Adrenal gland (tissue), 12 donors: ENCODE results near the gene C2CD3. TPM values are rescaled to one million over a fixed set of nuclear protein-coding genes. Genes with fewer than 3 reads are reported as not detected.

Source experiments
- DNase-seq, 7 donors: peaks; one replicate each; pipeline ENCODE4 v3.0.0-alpha.2; 2019 to 2020
- H3K27ac ChIP-seq, 5 donors: fragments of 200-600 bp; sonication (generic) in 4 of 5; 1 replicate in 3 of 5; 2 replicates in 2 of 5; pipeline versions ENCODE4 v1.5.1 to v1.8.0; 2016 to 2020; ENCODE audit warnings: mild to moderate bottlenecking in 1 of 5
- H3K27me3 ChIP-seq: fragments of 200-600 bp; 2 replicates; pipeline ENCODE4 v1.8.0; 2021
- H3K36me3 ChIP-seq, 2 donors: fragments of 200-600 bp; replicated peaks in 1 of 2; 1 replicate in 1 of 2; 2 replicates in 1 of 2; pipeline versions ENCODE4 v1.5.1 to v1.8.0; 2018 to 2022
- H3K4me1 ChIP-seq, 2 donors: fragments of 200-600 bp; replicated peaks in 1 of 2; 1 replicate in 1 of 2; 2 replicates in 1 of 2; pipeline versions ENCODE4 v1.5.1 to v1.8.0; 2018 to 2021
- H3K4me3 ChIP-seq, 4 donors: fragments of 200-600 bp; sonication (generic) in 3 of 4; one replicate each; pipeline ENCODE4 v1.5.1; 2016 to 2018
- H3K9me3 ChIP-seq, 3 donors: fragments of 200-600 bp; sonication (generic) in 1 of 3; replicated peaks in 1 of 3; 1 replicate in 2 of 3; 2 replicates in 1 of 3; pipeline versions ENCODE4 v1.5.1 to v1.8.0; 2016 to 2021
- POLR2A ChIP-seq, 2 donors: fragments of 450-650 bp; IDR thresholded peaks; one replicate each; pipeline ENCODE4 v1.6.1; 2017; ENCODE audit warnings: antibody characterized with exemption in 2 of 2, mild to moderate bottlenecking in 2 of 2, moderate library complexity in 1 of 2
- WGBS, 4 donors: extraction: QIAGEN DNeasy Blood & Tissue Kit in 2 of 4; methylation state at CpG; one replicate each; pipeline versions ENCODE4 v1.1.5 to v1.1.7; 2013 to 2017; 5-methylcytosine and 5-hydroxymethylcytosine counted together
- intact Hi-C, 2 donors: fragments of 100-400 bp; cut with DNase I; formaldehyde crosslinking; loops; one replicate each; pipeline versions ENCODE4 v1.14.1 to v1.15.0; 2022 to 2023
- polyA plus RNA-seq, 3 donors: library from polyadenylated mRNA; stranded (reverse); fragments of 200-250 nt in 2 of 3; fragments of 350-450 nt in 1 of 3; fragmentation: Illumina TruSeq in 1 of 3; extraction: RNeasy Lipid Tissue Mini Kit (QIAGEN cat#74804) in 1 of 3; gene quantifications; one replicate each; pipeline ENCODE4 v1.2.3, GENCODE V29; 2013 to 2014
- total RNA-seq, 9 donors: library from RNA; depleted of rRNA in 4 of 9; stranded (reverse); fragments of >200 nt in 4 of 9; fragments of 120-200 nt in 1 of 9; fragmentation: NEBNext Ultra II Directional in 1 of 9; extraction: Animal tissue kit (Norgen Biotek cat#: 25700) in 1 of 9; gene quantifications; one replicate each; pipeline versions ENCODE4 v1.1.0 to v1.2.4, GENCODE V29; 2013 to 2023
- TF ChIP-seq, protein P1 (sequence below), 6 experiments: fragments of 450-650 bp in 4 of 6; fragments of 200-600 bp in 2 of 6; sonication (generic) in 1 of 6; IDR thresholded peaks; 1 replicate in 5 of 6; 2 replicates in 1 of 6; pipeline versions ENCODE4 v1.5.1 to v1.8.0; 2016 to 2021; ENCODE audit warnings: antibody characterized with exemption in 6 of 6, mild to moderate bottlenecking in 2 of 6, moderate library complexity in 1 of 6
- donor health status: healthy with polysubstance abuse.
- donor health status: Bipolar disorder and iron deficiency.
- donor health status: DM: yes; HTN: yes; CAD: no.
- donor health status: DM: no; HTN: no; CAD: no.
- donor health status: DM: no; HTN: no; CAD: no.
- donor health status: DM: yes; HTN: yes; CAD: no.

Gene C2CD3
- total and polyA plus RNA-seq, 12 donors: 14.5 to 42.8 (median 25.5) TPM

DNA sequence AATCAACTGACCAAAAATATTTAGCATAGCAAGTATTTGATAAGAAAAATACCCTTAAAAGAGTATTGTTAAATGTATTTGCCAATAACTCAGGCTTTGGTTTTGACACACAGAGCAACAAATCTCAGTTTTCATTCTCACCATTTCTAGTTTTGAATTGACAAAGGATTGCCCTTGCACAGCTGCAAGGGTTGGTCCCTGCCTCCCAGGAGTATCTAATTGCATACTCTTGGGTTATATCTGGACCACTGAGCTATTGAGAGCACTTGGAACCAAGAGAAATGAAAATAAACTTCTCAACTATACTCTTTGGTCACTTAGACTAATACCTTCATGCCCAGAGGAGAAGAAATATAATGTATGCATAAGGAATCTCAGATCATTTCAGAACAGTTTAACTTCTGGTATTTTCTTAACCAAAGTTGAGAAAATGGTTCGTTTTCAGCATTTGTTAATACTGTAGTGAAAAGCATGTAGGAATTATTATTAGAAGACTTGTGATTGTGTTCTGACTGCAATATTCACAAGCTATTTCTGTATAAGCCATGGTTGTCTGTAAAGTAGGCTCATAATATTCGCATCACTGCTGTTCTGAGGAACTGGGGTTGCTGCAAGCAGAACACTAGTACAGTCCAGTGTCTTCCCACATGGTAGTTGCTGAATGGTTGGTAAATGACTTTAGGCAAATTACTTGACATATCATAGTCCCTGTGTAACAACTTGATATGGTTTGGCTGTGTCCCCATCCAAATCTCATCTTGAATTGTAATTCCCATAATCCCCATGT is 7.9 kb downstream of the C2CD3 start:
- Histone ChIP-seq H3K27ac (no peak overlapping the region), H3K27me3 (no peaks in the 10 kb centered on the region), H3K9me3 (no peaks in the 10 kb centered on the region), H3K36me3 (peaks cover 0 to 28% of the 10 kb centered on the region in 2 donors), H3K4me1 (no peaks in the 10 kb centered on the region), H3K4me3 (no peak overlapping the region)
- TF ChIP-seq, protein P1, sequence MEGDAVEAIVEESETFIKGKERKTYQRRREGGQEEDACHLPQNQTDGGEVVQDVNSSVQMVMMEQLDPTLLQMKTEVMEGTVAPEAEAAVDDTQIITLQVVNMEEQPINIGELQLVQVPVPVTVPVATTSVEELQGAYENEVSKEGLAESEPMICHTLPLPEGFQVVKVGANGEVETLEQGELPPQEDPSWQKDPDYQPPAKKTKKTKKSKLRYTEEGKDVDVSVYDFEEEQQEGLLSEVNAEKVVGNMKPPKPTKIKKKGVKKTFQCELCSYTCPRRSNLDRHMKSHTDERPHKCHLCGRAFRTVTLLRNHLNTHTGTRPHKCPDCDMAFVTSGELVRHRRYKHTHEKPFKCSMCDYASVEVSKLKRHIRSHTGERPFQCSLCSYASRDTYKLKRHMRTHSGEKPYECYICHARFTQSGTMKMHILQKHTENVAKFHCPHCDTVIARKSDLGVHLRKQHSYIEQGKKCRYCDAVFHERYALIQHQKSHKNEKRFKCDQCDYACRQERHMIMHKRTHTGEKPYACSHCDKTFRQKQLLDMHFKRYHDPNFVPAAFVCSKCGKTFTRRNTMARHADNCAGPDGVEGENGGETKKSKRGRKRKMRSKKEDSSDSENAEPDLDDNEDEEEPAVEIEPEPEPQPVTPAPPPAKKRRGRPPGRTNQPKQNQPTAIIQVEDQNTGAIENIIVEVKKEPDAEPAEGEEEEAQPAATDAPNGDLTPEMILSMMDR (IDR thresholded peaks at IDR 0.05): no peak
- no peak for TF ChIP-seq POLR2A (IDR thresholded peaks at IDR 0.05)
- intact Hi-C loops: no loop called here
- 88 to 98% (median 95%) methylated on average over 2 of the region's 2 CpGs for WGBS, 4 donors
- no peak for DNase-seq

DNA sequence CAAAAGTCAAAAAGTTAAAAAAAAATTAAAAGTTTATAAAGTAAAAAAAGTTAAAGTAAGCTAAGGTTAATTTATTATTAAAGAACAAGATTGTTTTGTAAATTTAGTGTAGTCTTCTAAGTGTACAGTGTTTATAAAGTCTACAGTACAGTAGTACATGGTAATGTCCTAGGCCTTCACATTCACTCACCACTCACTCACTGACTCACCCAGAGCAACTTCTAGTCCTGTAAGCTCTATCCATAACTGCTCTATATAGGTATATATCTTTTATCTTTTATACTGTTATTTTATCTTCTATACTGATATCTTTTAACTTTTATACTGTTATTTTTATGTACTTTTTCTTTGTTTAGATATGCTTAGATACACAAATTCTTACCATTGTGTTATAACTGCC is 11.2 kb downstream of the C2CD3 start:
- intact Hi-C loops: no loop called here
- Histone ChIP-seq H3K9me3 (no peaks in the 10 kb centered on the region), H3K4me1 (peaks cover 3 to 6% of the 10 kb centered on the region in 2 donors), H3K27me3 (no peaks in the 10 kb centered on the region), H3K27ac (no peak overlapping the region), H3K4me3 (no peak overlapping the region), H3K36me3 (peaks cover 0 to 12% of the 10 kb centered on the region in 2 donors)
- no peak for DNase-seq
- TF ChIP-seq, protein P1 (IDR thresholded peaks at IDR 0.05): no peak
- no peak for TF ChIP-seq POLR2A (IDR thresholded peaks at IDR 0.05)

DNA sequence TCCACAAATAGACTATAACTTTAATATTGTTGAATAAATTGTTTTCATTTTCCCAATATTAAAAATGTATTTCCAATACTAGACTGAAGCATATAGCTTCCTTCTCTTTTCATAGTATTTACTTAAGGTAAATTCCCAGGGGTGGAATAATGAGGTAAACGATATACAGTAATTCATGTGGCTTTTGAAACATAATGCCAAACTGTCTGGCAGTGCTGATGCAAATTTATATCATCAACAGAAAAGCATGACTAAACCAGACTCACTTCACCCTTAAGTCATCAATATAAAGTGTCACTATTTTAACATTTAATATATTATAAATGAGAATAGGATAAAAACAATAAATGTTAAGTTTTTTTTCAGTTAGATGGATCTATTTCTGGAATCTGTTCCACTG is 13.6 kb downstream of the C2CD3 start:
- peaks cover 0 to 4% of the 10 kb centered on the region in 2 donors for H3K36me3 ChIP-seq
- no peak for DNase-seq
- no peak overlapping the region for H3K4me3 ChIP-seq
- peaks cover 0 to 7% (median 0%) of the 10 kb centered on the region in 3 donors for H3K9me3 ChIP-seq
- peaks cover 9 to 12% of the 10 kb centered on the region in 2 donors for H3K4me1 ChIP-seq
- no peaks in the 10 kb centered on the region for H3K27me3 ChIP-seq
- intact Hi-C loops: no loop called here
- WGBS, 4 donors: 79 to 91% (median 86%) methylated on average over 1 of the region's 1 CpG
- TF ChIP-seq, protein P1 (IDR thresholded peaks at IDR 0.05): no peak
- no peak for TF ChIP-seq POLR2A (IDR thresholded peaks at IDR 0.05)
- H3K27ac ChIP-seq: no peak overlapping the region

DNA sequence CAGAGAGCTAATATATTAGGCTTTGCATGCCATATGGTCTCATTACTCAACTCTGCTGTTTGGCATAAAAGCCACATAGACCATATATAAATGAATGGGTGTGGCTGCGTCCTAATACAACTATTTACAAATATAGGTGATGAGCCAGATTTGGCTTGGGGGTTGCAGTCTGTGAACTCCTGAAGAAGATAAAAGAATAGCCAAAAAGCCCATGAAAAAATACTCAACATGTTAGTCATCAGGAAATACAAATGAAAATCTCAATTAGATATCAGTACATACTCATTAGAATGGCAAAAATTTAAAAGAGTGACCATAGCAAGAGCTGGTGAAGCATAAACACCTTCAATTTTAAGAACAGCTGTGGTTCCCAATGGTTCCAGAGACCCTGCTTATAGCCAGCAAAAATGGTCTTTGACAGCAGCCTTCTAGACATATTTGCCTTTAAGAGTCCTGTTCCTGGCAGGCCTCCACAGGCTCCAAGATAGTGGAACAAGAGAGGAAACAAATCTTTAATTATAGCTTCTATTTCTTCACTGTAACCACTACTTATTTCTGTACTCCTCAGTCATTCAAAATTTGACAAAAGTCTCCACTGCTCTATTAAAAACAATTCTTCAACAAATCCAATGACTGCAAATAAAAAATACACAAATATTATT is 16.1 kb downstream of the C2CD3 start:
- no peak for TF ChIP-seq POLR2A (IDR thresholded peaks at IDR 0.05)
- TF ChIP-seq, protein P1 (IDR thresholded peaks at IDR 0.05): no peak
- peaks cover 9 to 12% of the 10 kb centered on the region in 2 donors for H3K4me1 ChIP-seq
- 69 to 91% (median 84%) methylated on average over 1 of the region's 1 CpG for WGBS, 4 donors
- intact Hi-C loops: no loop called here
- no peaks in the 10 kb centered on the region for H3K36me3 ChIP-seq
- peaks cover 0 to 7% (median 0%) of the 10 kb centered on the region in 3 donors for H3K9me3 ChIP-seq
- peak in 6 of 7 donors; percentile 27 to 67 (median 48) for DNase-seq
- no peak overlapping the region for H3K4me3 ChIP-seq
- H3K27ac ChIP-seq: peak overlapping the region in 2 of 5 donors; percentile 33 to 38
- H3K27me3 ChIP-seq: no peaks in the 10 kb centered on the region
